ENCODE data around the gene AGBL5. TPM values are rescaled to one million over a fixed set of nuclear protein-coding genes. Genes with fewer than 3 reads are reported as not detected.

AGBL5 gene
- total and polyA plus RNA-seq, 9 of the 15 experiments (the other 6 are each of a cell fraction or from before 2014, with no cell fraction given): 3.3 to 52.7 (median 26.2) TPM

GRCh38 chr2:27001950-27002349 is 49.5 kb upstream of the AGBL5 start:
- ATAC-seq (peak; percentile 26; the same call in 2 of the 3 replicates), DNase-seq (ENCODE audit: extremely low read depth in 1 of 4, low spot score in 3 of 4) (peak in 2 of 4 experiments; percentile 42 to 47), FAIRE-seq (no peak)
- peak; percentile 95 for TF ChIP-seq ESRRA (IDR thresholded peaks at IDR 0.05; ENCODE audit: borderline replicate concordance, low read depth)
- TF ChIP-seq RFX1 (IDR thresholded peaks at IDR 0.05): peak; percentile 40
- no peak for TF ChIP-seq NKRF (IDR thresholded peaks at IDR 0.05; ENCODE audit: borderline replicate concordance)
- peaks cover 32 to 72% of the 10 kb centered on the region in 2 experiments for H3K4me1 ChIP-seq (replicated peaks in 1 of 2; ENCODE audit: control insufficient read depth in 2 of 2, insufficient read depth in 2 of 2, low read length in 2 of 2)
- no peaks in the 10 kb centered on the region for H3K27me3 ChIP-seq (ENCODE audit: control insufficient read depth in 2 of 2, insufficient read depth in 2 of 2, low read length in 2 of 2)
- 39% methylated on average over 5 of the region's 5 CpGs for WGBS (ENCODE audit: insufficient coverage, low coverage, missing lambda C conversion rate)
- ChIA-PET CTCF (ENCODE audit: low intra/inter-chr PET ratio) (interaction anchor here (0.7 kb wide), 1 partner anchor 12 kb away, joined by 3 read pairs; no protein-coding TSS in a partner anchor), POLR2A (interaction anchor here (0.6 kb wide), 1 partner anchor 1855 kb away, joined by 3 read pairs; no protein-coding TSS in a partner anchor)
- in situ Hi-C loops (cut with MboI) (no loop called here), intact Hi-C loops (cut with micrococcal nuclease) (no loop called here)
- H3K79me2 ChIP-seq (ENCODE audit: control insufficient read depth, insufficient read depth, low read length): peaks cover 68% of the 10 kb centered on the region
- no peak overlapping the region; the same call in 1 of the 2 replicates for H3K4me2 ChIP-seq (ENCODE audit: insufficient read depth, low read length)
- H3K9me1 ChIP-seq (ENCODE audit: control insufficient read depth, insufficient read depth, low read length): peaks cover 3% of the 10 kb centered on the region
- no peak overlapping the region for H2AFZ ChIP-seq (ENCODE audit: low read depth, low read length)
- peak overlapping the region; percentile 20 to 40; a peak in 2 of 4 replicates for H3K9ac ChIP-seq (ENCODE audit: insufficient read depth in 1 of 2, low read depth in 2 of 2, low read length in 2 of 2)
- H3K4me3 ChIP-seq: no peak overlapping the region
- H3K9me3 ChIP-seq (replicated peaks; ENCODE audit: control insufficient read depth, insufficient read depth, low read depth, low read length): no peaks in the 10 kb centered on the region
- peaks cover 3% of the 10 kb centered on the region; the same call in 1 of the 3 replicates for H3K36me3 ChIP-seq (ENCODE audit: control insufficient read depth, insufficient read depth, low read length)
- H4K20me1 ChIP-seq (replicated peaks; ENCODE audit: control insufficient read depth, insufficient read depth, low read length): no peaks in the 10 kb centered on the region; the same call in 1 of the 2 replicates
- BruUV-seq (replicated peaks): no TSS peak
- peak overlapping the region; percentile 43; the same call in 2 of the 3 replicates for H3K27ac ChIP-seq (ENCODE audit: extremely low read depth, low read depth, low read length)
